ENCODE measurements around the gene NPBWR2. TPM values are rescaled to one million over a fixed set of nuclear protein-coding genes. Genes with fewer than 3 reads are reported as not detected.
"Not testable (repeated sequence)": the region's sequence is repeated elsewhere in the genome, so short reads cannot be mapped to it uniquely, and the experiment has no call there.

NPBWR2 gene
- total RNA-seq, 1 experiment from 2014 or later: not detected

- no peak for DNase-seq (ENCODE audit: low spot score)
Observed at GRCh38 chr20:64119301-64119680, 11.9 kb upstream of the NPBWR2 start.

- DNase-seq (ENCODE audit: low spot score): not testable (repeated sequence)
Observed at GRCh38 chr20:64117432-64117777, 10.0 kb upstream of the NPBWR2 start.

- no peak for DNase-seq (ENCODE audit: low spot score)
Observed at GRCh38 chr20:64116541-64117431, 9.4 kb upstream of the NPBWR2 start.

GRCh38 chr20:64116016-64116415 lies 8.7 kb upstream of the NPBWR2 start:
- no peak for DNase-seq (ENCODE audit: low spot score)

GRCh38 chr20:64115171-64115911 lies 8.0 kb upstream of the NPBWR2 start:
- no peak for DNase-seq (ENCODE audit: low spot score)

- no peak for DNase-seq (ENCODE audit: low spot score)
Observed at GRCh38 chr20:64114356-64114971, 7.1 kb upstream of the NPBWR2 start.

GRCh38 chr20:64113796-64114355 lies 6.5 kb upstream of the NPBWR2 start:
- no peak for DNase-seq (ENCODE audit: low spot score)

GRCh38 chr20:64113444-64113775 lies 6.0 kb upstream of the NPBWR2 start:
- no peak for DNase-seq (ENCODE audit: low spot score)

- no peak for DNase-seq (ENCODE audit: low spot score)
Observed at GRCh38 chr20:64112691-64113443, 5.5 kb upstream of the NPBWR2 start.

GRCh38 chr20:64111841-64112641 lies 4.7 kb upstream of the NPBWR2 start:
- no peak for DNase-seq (ENCODE audit: low spot score)

- DNase-seq (ENCODE audit: low spot score): no peak
Observed at GRCh38 chr20:64110411-64111068, 3.2 kb upstream of the NPBWR2 start.

GRCh38 chr20:64109831-64110391 lies 2.5 kb upstream of the NPBWR2 start:
- DNase-seq (ENCODE audit: low spot score): no peak

- DNase-seq (ENCODE audit: low spot score): no peak
Observed at GRCh38 chr20:64108731-64109681, 1.6 kb upstream of the NPBWR2 start.

GRCh38 chr20:64107736-64108457 lies 532 bp upstream of the NPBWR2 start:
- no peak for DNase-seq (ENCODE audit: low spot score)

- DNase-seq (ENCODE audit: low spot score): no peak
Observed at GRCh38 chr20:64106435-64106961, 867 bp downstream of the NPBWR2 start.

- no peak for DNase-seq (ENCODE audit: low spot score)
Observed at GRCh38 chr20:64105846-64106434, 1.4 kb downstream of the NPBWR2 start.

GRCh38 chr20:64104667-64105451 lies 2.5 kb downstream of the NPBWR2 start:
- DNase-seq (ENCODE audit: low spot score): no peak

Measured in H4 (cell line).